IPS-18c (cell line): ENCODE data around the gene RBPJ.

Experiments used
- H3K4me3 ChIP-seq: 2 replicates; pipeline ENCODE4 v1.7.0; 2013; ENCODE audit warnings: low read depth, mild to moderate bottlenecking, low read length, moderate library complexity; ENCODE audit not compliant: insufficient read depth
- H3K9me3 ChIP-seq: one replicate; pipeline ENCODE4 v1.6.1; 2013; ENCODE audit warnings: mild to moderate bottlenecking, low read length, moderate library complexity; ENCODE audit not compliant: control insufficient read depth, insufficient read depth

RBPJ gene

DNA sequence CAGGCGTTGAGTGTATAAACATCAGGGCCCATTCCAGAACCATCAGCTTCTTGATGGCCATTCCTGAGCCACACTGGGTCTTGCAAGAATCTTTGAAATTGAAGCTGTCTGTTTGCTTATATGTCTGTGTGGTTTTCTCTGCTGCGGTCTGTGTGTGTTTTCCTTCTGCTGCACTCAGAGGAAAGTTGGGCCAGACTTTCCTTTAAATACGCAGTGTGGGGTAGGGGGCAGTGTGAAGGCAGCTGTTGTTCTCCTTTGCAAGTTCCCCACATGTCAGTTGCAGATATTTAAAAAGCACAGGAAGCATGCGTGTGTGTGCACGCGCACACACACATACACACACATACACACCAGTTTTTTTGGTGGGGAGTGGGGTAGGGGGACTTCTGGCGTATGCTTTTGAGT, 137.3 kb downstream of the RBPJ start:
- H3K4me3 ChIP-seq, result no peak overlapping the region
- no peaks in the 10 kb centered on the region for H3K9me3 ChIP-seq

DNA sequence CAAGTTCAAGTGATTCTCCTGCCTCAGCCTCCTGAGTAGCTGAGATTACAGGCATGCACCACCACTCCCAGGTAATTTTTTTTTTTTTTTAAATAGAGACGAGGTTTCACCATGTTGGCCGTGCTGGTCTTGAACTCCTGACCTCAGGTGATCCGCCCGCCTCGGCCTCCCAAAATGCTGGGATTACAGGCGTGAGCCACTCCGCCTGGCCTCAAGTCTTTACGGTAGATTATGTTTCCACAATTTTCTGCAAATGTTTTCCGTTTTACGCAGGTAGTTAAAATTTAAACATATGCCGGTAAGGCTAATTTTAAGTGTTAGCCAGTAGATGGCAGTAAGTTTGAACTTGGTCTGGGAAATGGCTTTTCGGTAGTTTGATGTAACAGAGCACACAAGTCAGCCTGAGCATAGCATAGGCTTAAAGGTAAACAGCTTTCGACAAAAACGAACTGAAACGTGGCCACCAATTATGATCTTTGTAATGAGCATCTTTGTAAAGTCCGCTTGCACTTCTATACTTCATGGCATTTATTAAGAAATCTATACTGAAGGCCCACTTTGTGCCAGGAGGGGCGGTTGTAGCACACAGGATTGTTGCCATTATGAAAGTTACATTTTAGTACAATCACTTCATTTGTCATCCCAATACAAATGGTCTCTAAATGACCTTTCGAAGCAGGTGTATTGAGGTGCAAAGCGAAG, 138.4 kb downstream of the RBPJ start:
- no peak overlapping the region for H3K4me3 ChIP-seq
- H3K9me3 ChIP-seq, result peaks cover 2% of the 10 kb centered on the region

- no peak overlapping the region for H3K4me3 ChIP-seq
- peaks cover 2% of the 10 kb centered on the region for H3K9me3 ChIP-seq
Measured at GRCh38 chr4:26459756-26460530, 139.1 kb downstream of the RBPJ start.

GRCh38 chr4:26462874-26463273, 142.1 kb downstream of the RBPJ start:
- peaks cover 2% of the 10 kb centered on the region for H3K9me3 ChIP-seq
- no peak overlapping the region for H3K4me3 ChIP-seq

GRCh38 chr4:26463386-26463785, 142.6 kb downstream of the RBPJ start:
- Histone ChIP-seq H3K9me3 (peaks cover 2% of the 10 kb centered on the region), H3K4me3 (no peak overlapping the region)

DNA sequence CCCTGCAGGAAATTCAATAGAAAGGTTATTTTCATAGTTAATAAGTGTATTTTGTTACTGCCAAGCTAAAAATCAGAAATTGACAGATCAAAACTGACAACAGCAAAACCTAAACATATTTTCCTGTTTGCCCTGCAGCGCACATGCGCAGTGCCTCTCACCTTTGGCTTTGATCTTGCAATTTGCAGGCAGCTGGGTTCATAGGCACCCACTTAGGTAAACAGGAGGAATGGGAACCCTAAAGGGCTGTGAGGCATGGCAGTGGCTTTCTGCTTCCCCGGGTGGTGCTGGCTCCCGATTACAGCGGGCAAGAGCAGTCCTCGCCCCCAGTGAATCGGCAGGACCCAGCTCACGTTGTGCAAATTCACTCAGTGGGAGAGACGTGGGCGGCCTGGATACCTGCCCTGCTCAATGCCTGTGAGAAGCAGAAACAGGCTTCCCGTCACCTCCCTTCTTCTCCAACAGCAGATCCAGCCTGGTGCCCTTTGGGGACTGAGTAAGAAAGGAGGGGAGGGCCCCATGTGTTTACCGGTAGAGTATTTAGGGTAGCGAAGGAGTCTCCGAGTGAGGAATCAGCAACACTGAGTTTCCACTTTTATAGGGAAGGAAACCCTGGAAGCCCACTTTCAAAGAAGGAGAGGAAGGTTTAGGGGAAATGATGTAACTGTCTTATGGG, 143.7 kb downstream of the RBPJ start:
- H3K4me3 ChIP-seq, result no peak overlapping the region
- H3K9me3 ChIP-seq, result peaks cover 2% of the 10 kb centered on the region

DNA sequence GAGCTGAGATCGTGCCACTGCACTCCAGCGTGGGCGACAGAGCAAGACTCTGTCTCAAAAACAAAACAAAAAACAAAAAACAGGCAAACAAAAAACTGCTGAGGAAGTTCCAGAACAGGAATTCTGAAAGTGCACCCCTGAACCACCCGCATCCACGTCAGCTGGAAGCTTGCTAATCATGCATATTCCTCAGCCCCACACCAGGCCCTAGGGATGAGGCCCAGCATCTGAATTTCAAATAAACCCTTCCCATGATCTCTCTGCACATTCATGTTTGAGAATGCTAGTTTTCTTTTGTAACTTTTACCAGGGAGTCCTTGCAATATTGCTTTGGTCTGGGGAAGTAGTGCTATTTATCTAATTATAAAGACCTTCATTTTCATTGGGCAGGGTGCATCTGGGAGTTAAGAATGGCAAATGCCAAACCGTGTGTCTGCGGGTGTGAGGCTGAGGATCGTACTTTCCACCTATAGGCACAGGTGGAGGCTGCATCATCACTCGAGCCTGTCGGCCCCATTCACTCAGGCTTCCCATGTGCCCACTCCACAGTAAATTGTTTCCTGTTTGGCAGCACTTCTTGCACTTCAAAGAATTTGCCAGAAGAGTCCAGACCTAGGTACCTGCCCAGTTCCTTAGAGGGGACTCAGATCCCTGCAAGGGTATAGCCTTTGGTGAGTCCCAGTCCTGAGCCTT, 145.9 kb downstream of the RBPJ start:
- Histone ChIP-seq H3K9me3 (peaks cover 2% of the 10 kb centered on the region), H3K4me3 (no peak overlapping the region)

DNA sequence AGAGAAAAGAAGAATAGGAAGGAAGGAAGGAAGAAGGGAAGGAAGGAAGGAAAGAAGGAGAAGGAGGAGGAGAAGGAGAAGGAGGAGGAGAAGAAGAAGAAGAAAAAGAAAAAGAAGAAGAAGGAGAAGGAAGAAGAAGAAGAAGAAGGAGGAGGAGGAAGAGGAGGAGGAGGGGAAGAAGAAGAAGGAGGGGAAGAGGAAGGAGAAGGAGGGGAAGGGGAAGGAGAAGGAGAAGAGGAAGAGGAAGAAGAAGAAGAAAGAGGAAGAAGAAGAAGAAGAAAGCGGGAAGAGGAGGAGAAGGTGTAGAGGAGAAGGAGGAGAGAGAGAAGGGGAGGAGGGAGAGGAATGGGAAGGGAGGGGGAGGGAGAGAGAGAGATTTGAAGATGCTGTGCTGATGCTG, 146.9 kb downstream of the RBPJ start:
- Histone ChIP-seq H3K4me3 (no peak overlapping the region), H3K9me3 (peaks cover 2% of the 10 kb centered on the region)

DNA sequence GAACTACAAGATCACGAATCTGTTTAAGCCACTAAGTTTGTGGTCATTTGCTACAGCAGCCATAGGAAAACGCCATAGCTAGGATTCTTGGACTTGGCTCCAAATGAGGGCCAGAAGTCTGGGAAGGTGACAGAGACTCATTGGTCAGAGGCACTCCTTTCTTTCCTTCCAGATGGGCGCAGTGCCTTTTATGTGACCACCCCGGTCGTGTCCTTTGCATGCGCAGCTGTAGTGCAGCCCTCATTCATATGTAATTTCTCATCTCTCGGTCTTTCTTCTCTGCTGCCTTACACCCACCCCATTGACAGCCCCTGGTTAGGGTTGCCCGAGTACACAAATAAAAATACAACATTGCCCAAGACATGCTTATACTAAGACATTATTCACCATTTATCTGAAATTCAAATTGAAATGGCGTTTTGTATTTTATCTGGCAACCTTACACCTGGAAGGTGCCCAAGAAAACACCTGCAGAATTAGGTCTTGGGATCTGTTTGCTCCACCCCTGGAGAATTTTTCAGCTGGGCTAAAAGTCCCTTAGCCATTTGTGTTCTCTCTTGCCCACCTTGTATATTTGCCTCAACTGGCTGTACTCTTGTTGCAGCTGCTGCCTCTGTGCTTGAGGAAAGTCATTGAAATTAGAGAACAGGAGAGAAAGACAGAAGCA, 147.6 kb downstream of the RBPJ start:
- no peak overlapping the region for H3K4me3 ChIP-seq
- H3K9me3 ChIP-seq, result peaks cover 2% of the 10 kb centered on the region

DNA sequence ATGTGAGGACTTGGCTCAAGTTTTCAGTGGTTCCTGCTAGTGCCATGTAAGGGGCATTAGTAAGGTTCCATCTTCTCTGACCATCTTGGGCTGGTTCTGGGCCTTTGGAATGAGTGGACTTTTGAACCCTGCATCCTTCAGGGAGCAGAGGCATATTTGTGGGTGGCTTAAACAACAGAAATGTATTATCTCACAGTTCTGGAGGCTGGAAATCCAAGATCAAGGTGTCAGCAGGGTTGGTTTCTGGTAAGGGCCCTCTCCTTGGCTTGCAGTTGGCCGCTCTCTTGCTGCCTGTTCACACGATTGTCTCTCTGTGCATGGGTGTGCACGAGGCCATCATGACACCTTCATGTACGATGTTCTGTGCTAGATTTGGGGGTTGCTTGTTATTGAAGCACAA, 148.2 kb downstream of the RBPJ start:
- Histone ChIP-seq H3K9me3 (no peaks in the 10 kb centered on the region), H3K4me3 (no peak overlapping the region)

DNA sequence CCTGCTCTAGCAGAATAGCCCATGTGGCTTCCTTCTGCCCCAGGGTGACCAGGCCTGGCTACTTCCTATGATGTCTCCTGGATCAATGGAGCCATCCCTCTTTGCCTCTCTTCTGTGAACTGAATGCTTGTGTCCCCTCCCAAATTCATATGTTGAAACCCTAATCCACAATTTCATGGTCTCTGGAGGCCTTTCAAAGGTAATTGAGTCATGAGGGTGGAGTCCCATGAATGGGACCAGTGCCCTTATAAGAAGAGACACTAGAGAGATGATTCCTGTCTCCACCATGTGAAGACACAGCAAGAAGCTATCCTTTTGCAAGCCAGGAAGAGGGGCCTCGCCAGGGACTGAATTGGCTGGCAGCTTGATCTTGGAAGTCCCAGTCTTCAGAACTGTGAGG, 151.1 kb downstream of the RBPJ start:
- peaks cover 3% of the 10 kb centered on the region for H3K9me3 ChIP-seq
- no peak overlapping the region for H3K4me3 ChIP-seq

- Histone ChIP-seq H3K4me3 (no peak overlapping the region), H3K9me3 (peaks cover 3% of the 10 kb centered on the region)
Measured at GRCh38 chr4:26473893-26474292, 153.1 kb downstream of the RBPJ start.

- Histone ChIP-seq H3K4me3 (no peak overlapping the region), H3K9me3 (peaks cover 3% of the 10 kb centered on the region)
Measured at GRCh38 chr4:26474551-26474950, 153.7 kb downstream of the RBPJ start.

DNA sequence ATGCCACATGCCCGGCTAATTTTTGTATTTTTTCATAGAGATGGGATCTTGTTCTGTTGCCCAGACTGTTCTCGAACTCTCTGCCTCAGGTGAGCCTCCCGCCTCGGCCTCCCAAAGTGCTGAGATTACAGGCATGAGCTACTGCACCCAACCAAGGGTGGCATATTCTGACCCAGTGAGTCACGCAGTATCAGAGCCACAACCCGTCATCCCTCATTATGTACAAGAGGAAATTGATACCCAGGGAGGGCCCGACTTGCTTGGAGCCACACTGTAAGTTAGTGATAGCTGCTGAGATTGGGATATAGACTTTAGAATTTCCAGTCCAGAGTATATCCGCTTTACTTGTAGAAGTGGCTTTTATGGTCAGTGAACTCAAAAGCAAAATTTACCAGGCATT, 154.9 kb downstream of the RBPJ start:
- Histone ChIP-seq H3K4me3 (no peak overlapping the region), H3K9me3 (peaks cover 3% of the 10 kb centered on the region)

DNA sequence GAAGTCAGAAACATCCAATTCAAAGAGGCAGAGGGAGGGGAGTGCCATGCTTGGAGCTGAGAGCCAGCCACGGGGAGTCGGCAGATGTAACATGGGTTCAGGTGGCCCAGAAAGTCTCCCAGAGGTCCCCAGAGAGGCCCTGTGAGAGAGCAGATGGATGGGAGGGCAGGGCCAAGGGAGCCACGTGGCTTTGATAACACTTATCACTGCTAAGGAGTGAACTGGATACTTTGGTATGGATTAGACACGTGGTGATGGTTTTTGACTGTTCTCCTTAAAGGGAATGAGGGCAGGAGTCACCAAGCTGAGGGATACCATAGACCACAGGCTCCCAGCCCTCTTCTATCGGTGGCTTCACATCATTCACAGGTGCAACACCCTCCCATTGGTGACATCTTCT, 155.7 kb downstream of the RBPJ start:
- Histone ChIP-seq H3K4me3 (no peak overlapping the region), H3K9me3 (peaks cover 3% of the 10 kb centered on the region)

GRCh38 chr4:26478330-26478729, 157.5 kb downstream of the RBPJ start:
- Histone ChIP-seq H3K9me3 (peaks cover 3% of the 10 kb centered on the region), H3K4me3 (no peak overlapping the region)
